GM12875 (cell line): Measurements from ENCODE around the gene PIEZO1.

ENCODE experiments used
- H3K4me3 ChIP-seq: one replicate; pipeline ENCODE4 v1.5.1; 2011; ENCODE audit warnings: low read depth, low read length, control low read depth
- CTCF ChIP-seq: IDR thresholded peaks from 2 replicates; pipeline ENCODE4 v1.5.1; 2011; ENCODE audit warnings: low read depth, mild to moderate bottlenecking, control low read depth, inconsistent platforms, low read length, moderate library complexity, borderline replicate concordance; ENCODE audit not compliant: insufficient read depth

The PIEZO1 gene

GRCh38 chr16:88719933-88720296 lies 65.1 kb downstream of the PIEZO1 start:
- no peak overlapping the region for H3K4me3 ChIP-seq
- no peak for TF ChIP-seq CTCF

GRCh38 chr16:88719267-88719932 lies 65.6 kb downstream of the PIEZO1 start:
- no peak for TF ChIP-seq CTCF
- H3K4me3 ChIP-seq = no peak overlapping the region

GRCh38 chr16:88718178-88718577 lies 66.8 kb downstream of the PIEZO1 start:
- no peak for TF ChIP-seq CTCF
- H3K4me3 ChIP-seq = no peak overlapping the region

GRCh38 chr16:88716601-88717001 lies 68.4 kb downstream of the PIEZO1 start:
- TF ChIP-seq CTCF = no peak
- H3K4me3 ChIP-seq = no peak overlapping the region

GRCh38 chr16:88716201-88716600 lies 68.8 kb downstream of the PIEZO1 start:
- TF ChIP-seq CTCF = no peak
- no peak overlapping the region for H3K4me3 ChIP-seq

GRCh38 chr16:88715312-88716190 lies 69.5 kb downstream of the PIEZO1 start:
- TF ChIP-seq CTCF = no peak
- no peak overlapping the region for H3K4me3 ChIP-seq
